ENCODE data around the gene NFASC.

GRCh38 chr1:204940591-204940990 is 69.9 kb downstream of the NFASC start:
- TF ChIP-seq TEAD4 (IDR thresholded peaks at IDR 0.05) (no peak), EP300 (IDR thresholded peaks at IDR 0.05; ENCODE audit: borderline replicate concordance) (no peak), TCF12 (IDR thresholded peaks at IDR 0.05; ENCODE audit: low read depth) (no peak), MAX (IDR thresholded peaks at IDR 0.05) (no peak), CEBPB (IDR thresholded peaks at IDR 0.05) (no peak), REST (IDR thresholded peaks at IDR 0.05; ENCODE audit: low read depth) (no peak), TAF1 (IDR thresholded peaks at IDR 0.05; ENCODE audit: low read depth) (no peak), EGR1 (IDR thresholded peaks at IDR 0.05) (no peak), NFIC (IDR thresholded peaks at IDR 0.05) (no peak), FOXM1 (IDR thresholded peaks at IDR 0.05; ENCODE audit: borderline replicate concordance, low read depth) (no peak), USF1 (IDR thresholded peaks at IDR 0.05) (no peak), RAD21 (IDR thresholded peaks at IDR 0.05; ENCODE audit: low read depth) (no peak), YY1 (IDR thresholded peaks at IDR 0.05; ENCODE audit: low read depth) (no peak), CREB1 (IDR thresholded peaks at IDR 0.05; ENCODE audit: low read depth) (no peak)

Data from Ishikawa (cell line).